Stomach smooth muscle (tissue), 2 donors: ENCODE data around the gene ZNRF3.

Experiments used
- H3K27ac ChIP-seq: one replicate; pipeline ENCODE4 v1.7.0; 2013; ENCODE audit warnings: mild to moderate bottlenecking, low read length, inconsistent platforms
- H3K27me3 ChIP-seq, 2 donors: one replicate each; pipeline ENCODE4 v1.7.0; 2013; ENCODE audit warnings: low read length in 2 of 2; ENCODE audit not compliant: insufficient read depth in 2 of 2, control insufficient read depth in 1 of 2
- H3K36me3 ChIP-seq, 2 donors: one replicate each; pipeline ENCODE4 v1.7.0; 2013; ENCODE audit warnings: low read length in 2 of 2; ENCODE audit not compliant: control insufficient read depth in 2 of 2, insufficient read depth in 2 of 2
- H3K4me1 ChIP-seq: one replicate; pipeline ENCODE4 v1.7.0; 2013; ENCODE audit warnings: low read length; ENCODE audit not compliant: control insufficient read depth, insufficient read depth
- H3K4me3 ChIP-seq, 2 donors: one replicate each; pipeline ENCODE4 v1.7.0; 2013; ENCODE audit warnings: low read length in 2 of 2
- H3K9ac ChIP-seq, 2 donors: one replicate each; pipeline ENCODE4 v1.7.0; 2013; ENCODE audit warnings: low read length in 2 of 2, mild to moderate bottlenecking in 1 of 2
- H3K9me3 ChIP-seq, 2 donors: one replicate each; pipeline ENCODE4 v1.7.0; 2013; ENCODE audit warnings: low read length in 2 of 2; ENCODE audit not compliant: control insufficient read depth in 2 of 2
- donor health status: healthy.
- donor health status: Pancreatic carcinoma.

Gene ZNRF3

DNA sequence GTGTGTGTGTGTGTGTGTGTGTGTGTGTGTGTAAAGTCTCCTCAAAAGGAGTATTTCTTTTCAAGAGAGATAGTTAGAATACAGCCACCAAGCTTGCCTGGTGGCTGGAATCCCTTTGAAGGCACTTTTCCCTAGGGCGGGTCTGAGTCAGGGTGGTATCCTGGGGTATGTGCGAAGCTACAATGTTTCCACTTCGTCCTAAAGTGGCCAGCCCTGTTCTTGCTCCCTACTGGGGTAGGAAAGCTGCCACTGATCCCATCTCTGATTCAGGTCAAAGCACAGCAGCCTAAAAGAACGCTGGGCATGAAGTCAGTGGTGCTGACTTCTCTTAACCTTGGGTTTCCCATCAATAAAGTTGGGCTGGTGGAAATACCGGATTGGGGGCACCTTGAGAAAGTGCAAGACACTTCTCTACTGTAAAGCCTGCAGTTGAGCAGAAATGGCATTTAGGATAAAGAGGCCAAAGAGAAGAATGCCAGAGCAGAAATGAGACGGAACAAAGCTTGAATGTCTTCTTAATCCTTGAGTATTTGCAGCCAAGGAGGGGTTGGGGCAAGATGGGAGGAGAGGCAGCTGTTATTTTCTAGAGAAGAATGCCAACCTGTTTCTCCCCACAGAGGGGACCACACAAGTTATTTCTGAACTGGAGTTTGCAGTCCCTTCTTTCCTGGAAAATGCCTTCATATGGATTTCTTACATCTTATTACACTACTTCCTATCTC is 35.3 kb downstream of the ZNRF3 start:
- no peaks in the 10 kb centered on the region for H3K9me3 ChIP-seq
- no peak overlapping the region for H3K9ac ChIP-seq
- H3K27ac ChIP-seq, result peak overlapping the region; percentile 80
- no peaks in the 10 kb centered on the region for H3K36me3 ChIP-seq
- H3K4me1 ChIP-seq, result peaks cover 55% of the 10 kb centered on the region
- H3K27me3 ChIP-seq, result no peaks in the 10 kb centered on the region
- H3K4me3 ChIP-seq, result peak overlapping the region in 1 of 2 donors; percentile 55

DNA sequence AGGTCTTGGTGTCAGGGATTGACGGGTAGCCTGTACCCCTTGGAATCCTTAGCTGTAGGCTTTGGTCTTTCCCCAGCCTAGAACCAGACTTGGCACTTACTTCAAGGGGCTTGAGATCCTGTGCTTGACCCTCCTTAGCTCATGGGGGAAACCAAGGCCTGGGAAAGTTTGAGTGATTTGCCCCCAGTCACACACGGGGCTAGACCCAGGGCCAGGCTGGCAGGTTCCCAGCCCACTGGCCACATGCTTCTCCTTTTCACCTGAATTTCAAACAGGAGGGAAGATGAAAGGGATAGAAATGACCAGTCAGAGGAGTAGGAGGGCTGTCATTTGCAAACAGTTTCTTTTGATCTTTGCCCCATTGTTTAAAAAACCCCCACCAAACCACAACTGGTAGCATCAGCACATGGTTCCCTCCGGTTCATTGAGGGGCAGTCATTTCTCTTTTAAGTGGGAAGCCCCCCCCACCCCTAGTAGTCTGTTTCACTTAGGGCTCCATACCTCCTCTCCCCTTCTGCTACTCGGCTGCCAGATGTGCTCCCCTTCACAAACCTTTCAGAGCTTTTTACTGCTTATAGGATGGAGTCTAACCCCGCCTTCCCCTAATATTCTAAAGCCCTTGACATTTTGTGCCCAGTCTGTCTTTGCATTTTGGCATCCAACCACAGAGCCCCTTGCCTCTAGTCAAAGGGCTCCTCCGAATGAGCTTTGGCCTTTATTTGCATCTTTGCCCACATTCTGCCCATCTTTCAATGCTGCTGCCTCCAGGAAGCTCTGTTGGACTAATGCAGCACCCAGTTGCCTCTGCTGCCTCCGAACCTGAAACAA is 37.6 kb downstream of the ZNRF3 start:
- Histone ChIP-seq H3K4me3 (no peak overlapping the region), H3K27ac (no peak overlapping the region), H3K27me3 (no peaks in the 10 kb centered on the region), H3K9me3 (no peaks in the 10 kb centered on the region), H3K36me3 (no peaks in the 10 kb centered on the region), H3K4me1 (peaks cover 54% of the 10 kb centered on the region), H3K9ac (no peak overlapping the region)

DNA sequence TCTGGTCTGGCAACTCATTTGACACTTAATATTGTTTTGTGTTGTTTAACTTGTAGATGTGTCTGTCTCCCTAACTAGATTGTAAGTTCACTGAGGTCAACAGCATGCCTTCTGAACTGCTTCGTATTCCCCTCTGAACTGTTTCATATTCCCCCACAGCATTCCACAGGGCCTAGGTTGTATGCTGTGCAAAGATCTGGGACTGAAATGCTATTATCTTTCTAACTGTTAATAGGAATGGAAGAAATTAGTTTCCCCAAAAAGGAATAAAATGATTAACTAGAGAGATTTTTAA is 38.2 kb downstream of the ZNRF3 start:
- no peaks in the 10 kb centered on the region for H3K9me3 ChIP-seq
- H3K9ac ChIP-seq, result no peak overlapping the region
- no peaks in the 10 kb centered on the region for H3K36me3 ChIP-seq
- peaks cover 48% of the 10 kb centered on the region for H3K4me1 ChIP-seq
- H3K27ac ChIP-seq, result no peak overlapping the region
- no peaks in the 10 kb centered on the region for H3K27me3 ChIP-seq
- no peak overlapping the region for H3K4me3 ChIP-seq

DNA sequence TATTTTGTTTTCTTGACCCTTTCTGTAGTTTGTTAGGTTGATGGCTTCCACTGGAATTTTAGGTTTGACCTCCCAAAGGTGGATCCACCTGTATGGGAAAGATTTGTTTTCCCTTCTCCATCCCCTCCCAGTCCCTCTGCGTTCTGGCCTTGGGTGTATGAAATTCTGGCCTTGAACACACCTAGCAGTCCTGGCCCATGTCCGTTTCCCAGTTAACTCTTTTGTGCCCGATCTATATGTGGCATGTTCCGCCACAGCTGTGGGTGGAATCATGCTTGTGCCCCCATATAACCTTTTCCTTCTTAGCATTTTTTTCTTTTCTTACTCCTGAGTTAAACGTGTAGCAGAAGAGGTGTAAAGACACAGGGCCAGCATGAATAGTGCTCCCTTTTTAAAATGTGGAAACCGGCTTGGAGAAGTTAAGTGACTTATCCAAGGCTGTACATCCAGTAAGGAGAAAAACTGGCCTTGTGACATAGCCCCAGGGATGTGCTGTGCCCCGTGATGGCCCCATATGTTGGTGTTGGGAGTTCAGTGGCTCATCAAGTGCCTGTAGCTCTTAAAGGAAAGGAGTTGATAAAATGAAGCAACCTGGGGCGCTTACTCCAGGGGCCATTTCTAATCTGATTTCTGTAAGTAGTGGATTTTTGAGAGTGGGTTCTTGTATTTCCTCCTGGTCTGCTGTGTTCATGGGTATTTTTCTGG is 39.3 kb downstream of the ZNRF3 start:
- Histone ChIP-seq H3K9me3 (no peaks in the 10 kb centered on the region), H3K4me3 (no peak overlapping the region), H3K27me3 (no peaks in the 10 kb centered on the region), H3K4me1 (peaks cover 38% of the 10 kb centered on the region), H3K36me3 (no peaks in the 10 kb centered on the region), H3K9ac (no peak overlapping the region), H3K27ac (peak overlapping the region; percentile 18)

DNA sequence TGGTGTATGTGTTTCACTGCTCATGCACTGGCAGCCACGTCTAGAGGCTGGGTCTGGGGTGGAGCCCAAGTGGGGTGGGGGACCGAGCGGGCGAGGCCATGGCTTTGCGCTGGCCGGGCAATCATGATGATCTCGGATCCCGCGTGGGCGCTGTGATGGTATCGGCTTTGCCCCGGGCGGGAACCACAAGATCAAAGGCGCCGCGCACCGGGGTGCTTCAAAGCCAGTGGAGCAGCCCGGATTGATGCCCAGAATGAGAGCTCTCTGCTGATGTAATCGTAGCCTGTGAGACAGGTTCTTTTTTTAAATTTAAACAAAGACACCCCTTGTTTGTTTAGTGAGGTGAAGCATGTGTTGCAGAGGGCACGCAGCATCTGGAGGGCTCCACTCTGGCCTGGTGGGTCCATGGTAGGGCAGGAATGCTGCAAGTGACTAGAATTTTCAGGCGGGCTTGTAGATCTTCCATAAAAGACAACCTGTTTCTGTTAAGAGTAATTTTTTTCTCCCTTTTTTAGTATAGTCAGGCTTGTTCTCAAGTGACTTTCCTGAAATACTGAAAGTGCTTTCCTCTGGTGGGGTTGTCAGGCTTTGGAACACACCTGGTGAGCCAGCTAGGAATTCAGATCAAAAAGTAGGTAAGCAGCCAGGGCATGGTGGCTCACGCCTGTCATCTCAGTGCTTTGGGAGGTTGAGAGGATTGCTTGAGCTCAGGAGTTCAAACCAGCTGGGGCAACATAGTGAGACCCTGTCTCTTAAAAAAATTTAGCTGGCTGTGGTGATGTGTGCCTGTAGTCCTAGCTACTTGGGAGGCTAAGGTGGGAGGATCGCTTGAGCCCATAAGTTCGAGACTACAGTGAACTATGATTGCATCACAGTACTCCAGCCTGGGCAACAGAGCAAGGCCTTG is 40.7 kb downstream of the ZNRF3 start:
- peak overlapping the region in 1 of 2 donors; percentile 29 for H3K9ac ChIP-seq
- H3K36me3 ChIP-seq, result no peaks in the 10 kb centered on the region
- peaks cover 27% of the 10 kb centered on the region for H3K4me1 ChIP-seq
- peak overlapping the region in 1 of 2 donors; percentile 63 for H3K4me3 ChIP-seq
- H3K27ac ChIP-seq, result no peak overlapping the region
- no peaks in the 10 kb centered on the region for H3K9me3 ChIP-seq
- no peaks in the 10 kb centered on the region for H3K27me3 ChIP-seq

DNA sequence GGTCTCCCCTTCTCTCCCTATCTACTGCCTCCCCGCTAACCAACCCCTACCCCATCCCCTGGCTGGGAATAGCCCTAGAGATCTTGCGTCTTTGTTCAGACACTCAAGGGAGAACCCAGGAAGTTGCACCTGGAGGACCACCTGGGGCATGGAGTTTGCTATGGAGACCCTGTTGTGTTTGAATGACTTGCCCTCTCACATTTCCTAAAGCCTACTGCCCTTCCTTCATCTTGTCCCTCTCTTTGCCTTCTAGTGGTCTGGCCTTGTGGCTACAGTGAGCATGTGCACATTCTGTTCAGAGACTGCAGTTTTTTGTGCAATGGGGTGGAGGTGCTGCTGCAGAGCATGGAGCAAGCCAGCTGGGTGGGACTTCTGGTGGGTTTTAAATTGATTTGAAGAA is 42.5 kb downstream of the ZNRF3 start:
- Histone ChIP-seq H3K9ac (no peak overlapping the region), H3K27ac (no peak overlapping the region), H3K4me3 (no peak overlapping the region), H3K9me3 (no peaks in the 10 kb centered on the region), H3K36me3 (no peaks in the 10 kb centered on the region), H3K27me3 (no peaks in the 10 kb centered on the region), H3K4me1 (peaks cover 29% of the 10 kb centered on the region)

DNA sequence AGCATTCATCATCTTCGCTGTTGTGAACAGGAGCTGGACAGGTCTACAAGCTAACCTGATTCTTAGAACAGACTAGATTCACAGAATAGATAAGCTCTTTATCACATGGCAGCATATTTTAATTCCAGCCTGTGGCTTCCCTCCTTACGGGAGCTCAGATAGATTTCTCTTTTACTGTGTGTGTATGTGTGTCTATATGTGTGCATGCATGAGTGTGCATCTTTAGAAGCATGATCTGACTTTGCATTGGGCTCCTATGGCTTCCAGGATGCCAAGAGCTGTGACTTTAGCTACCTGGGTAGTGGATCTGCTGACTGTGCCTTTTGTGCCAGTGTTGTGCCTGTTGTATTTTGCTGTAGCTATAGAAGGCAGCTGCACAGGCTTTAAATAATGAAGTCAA is 44.3 kb downstream of the ZNRF3 start:
- no peaks in the 10 kb centered on the region for H3K27me3 ChIP-seq
- H3K4me1 ChIP-seq, result peaks cover 19% of the 10 kb centered on the region
- H3K9me3 ChIP-seq, result no peaks in the 10 kb centered on the region

DNA sequence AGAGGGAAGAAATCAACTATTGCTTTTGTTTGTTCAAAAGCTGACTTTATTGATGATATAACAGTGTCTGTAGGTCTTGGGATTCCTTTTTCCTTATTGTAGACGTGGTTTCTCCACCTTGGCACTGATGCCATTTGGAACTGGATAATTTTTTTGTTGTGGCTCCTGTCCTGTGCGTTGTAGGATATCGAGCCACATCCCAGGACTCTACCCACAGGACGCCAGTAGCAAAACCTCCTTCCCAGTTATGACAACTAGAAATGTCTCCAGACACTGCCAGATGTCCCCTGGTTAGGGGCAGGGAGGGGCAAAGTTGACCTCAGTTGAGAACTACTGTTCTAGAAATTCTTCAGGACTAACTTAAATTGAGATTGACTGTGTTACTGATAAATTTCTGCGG is 45.8 kb downstream of the ZNRF3 start:
- Histone ChIP-seq H3K27ac (no peak overlapping the region), H3K4me1 (peaks cover 12% of the 10 kb centered on the region)

More for the DNA sequence above, 44.3 kb downstream of the ZNRF3 start:
- H3K9ac ChIP-seq, result no peak overlapping the region
- H3K4me3 ChIP-seq, result no peak overlapping the region
- no peak overlapping the region for H3K27ac ChIP-seq
- no peaks in the 10 kb centered on the region for H3K36me3 ChIP-seq

DNA sequence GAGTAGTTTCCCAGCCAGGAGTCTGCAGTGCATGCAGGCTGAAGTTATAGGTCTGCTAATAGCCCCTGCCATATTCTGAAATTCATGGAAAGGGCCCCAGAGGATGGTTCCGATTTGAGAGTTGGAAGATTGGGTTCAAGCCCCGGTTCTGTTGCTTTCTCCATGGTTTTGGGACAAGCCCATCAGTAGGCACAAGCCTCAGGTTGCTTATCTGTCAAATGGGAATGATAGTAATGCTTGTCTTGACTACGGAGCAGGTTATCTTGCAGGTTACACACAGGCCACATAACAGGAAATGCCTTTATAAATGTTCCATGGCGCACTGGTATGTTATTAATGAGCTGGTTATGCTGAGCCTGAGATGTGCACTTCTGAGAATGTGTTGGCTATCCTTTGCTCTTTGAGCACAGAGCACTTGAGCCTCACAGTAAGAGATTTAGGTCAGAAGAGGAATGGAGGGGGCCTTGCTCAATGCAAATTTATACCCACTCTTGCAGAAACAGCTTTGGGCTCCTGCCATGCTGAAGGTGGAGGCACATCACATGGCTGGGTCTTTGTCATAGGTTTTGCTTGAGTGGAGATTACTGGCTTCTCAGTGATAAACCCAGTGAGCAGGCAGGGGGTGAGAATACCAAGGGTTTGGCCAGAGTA is 47.1 kb downstream of the ZNRF3 start:
- Histone ChIP-seq H3K9ac (no peak overlapping the region), H3K4me3 (no peak overlapping the region), H3K27me3 (no peaks in the 10 kb centered on the region), H3K4me1 (peaks cover 12% of the 10 kb centered on the region), H3K36me3 (no peaks in the 10 kb centered on the region), H3K9me3 (no peaks in the 10 kb centered on the region), H3K27ac (no peak overlapping the region)

More for the DNA sequence above, 45.8 kb downstream of the ZNRF3 start:
- Histone ChIP-seq H3K9ac (no peak overlapping the region), H3K4me3 (no peak overlapping the region), H3K36me3 (no peaks in the 10 kb centered on the region), H3K27me3 (no peaks in the 10 kb centered on the region), H3K9me3 (no peaks in the 10 kb centered on the region)
